Astrocyte (in vitro differentiated cells and primary cell): ENCODE results near the gene ARID4B.

Experiments used
- CTCF ChIP-seq: IDR thresholded peaks from 2 replicates; pipeline ENCODE4 v1.5.1; 2011; ENCODE audit warnings: low read depth, mild to moderate bottlenecking, inconsistent platforms, low read length, moderate library complexity; ENCODE audit not compliant: insufficient read depth
- EZH2 ChIP-seq: IDR thresholded peaks from 2 replicates; pipeline ENCODE4 v1.6.1; 2012; ENCODE audit warnings: mild to moderate bottlenecking, low read length, inconsistent platforms; ENCODE audit not compliant: insufficient read depth

GRCh38 chr1:235297579-235297978 lies 30.4 kb downstream of the ARID4B start:
- no peak for TF ChIP-seq CTCF
- TF ChIP-seq EZH2, result no peak
